Neural progenitor cell (in vitro differentiated cells): ENCODE results near the gene STAG1.

Source experiments
- CTCF ChIP-seq: fragments of 200-600 bp; sonication (generic); IDR thresholded peaks from 2 replicates; pipeline ENCODE4 v1.5.1; 2017; ENCODE audit warnings: antibody characterized with exemption, mild to moderate bottlenecking
- EZH2 ChIP-seq: fragments of 200-600 bp; sonication (generic); IDR thresholded peaks from 2 replicates; pipeline ENCODE4 v1.6.1; 2017; ENCODE audit warnings: antibody characterized with exemption, mild to moderate bottlenecking, moderate library complexity
- EZH2phosphoT487 ChIP-seq: fragments of 200-600 bp; sonication (generic); IDR thresholded peaks from 2 replicates; pipeline ENCODE4 v1.6.1; 2017; ENCODE audit warnings: antibody characterized with exemption

DNA sequence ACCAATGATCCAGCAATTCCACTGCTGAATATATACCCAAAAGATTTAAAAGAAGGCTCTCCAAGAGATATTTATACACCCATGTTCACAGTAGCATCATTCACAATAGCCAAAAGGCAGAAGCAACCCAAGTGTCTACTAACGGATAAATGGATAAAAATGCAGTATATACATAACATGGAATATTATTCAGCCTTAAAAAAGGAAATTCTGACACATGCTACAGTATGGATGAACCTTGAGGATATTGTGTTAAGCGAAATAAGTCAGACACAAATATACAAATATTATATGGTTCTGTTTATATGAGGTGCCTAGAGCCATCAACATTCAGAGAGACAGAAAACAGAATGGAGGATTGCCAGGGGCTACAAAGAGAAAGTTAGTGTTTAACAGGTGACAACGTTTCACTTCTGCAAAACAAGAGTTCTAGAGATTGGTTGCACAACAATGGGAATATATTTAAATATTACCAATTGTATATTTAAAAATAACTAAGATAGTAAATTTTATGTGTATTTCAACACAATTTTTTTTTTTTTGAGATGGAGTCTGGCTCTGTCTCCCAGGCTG lies 69.4 kb downstream of the STAG1 start:
- TF ChIP-seq CTCF (no peak), EZH2 (no peak), EZH2phosphoT487 (no peak)
